ENCODE data around the gene PTPRK. TPM values are rescaled to one million over a fixed set of nuclear protein-coding genes. Genes with fewer than 3 reads are reported as not detected.

The PTPRK gene
- total RNA-seq, 1 experiment from 2014 or later: 89.3 TPM

DNA sequence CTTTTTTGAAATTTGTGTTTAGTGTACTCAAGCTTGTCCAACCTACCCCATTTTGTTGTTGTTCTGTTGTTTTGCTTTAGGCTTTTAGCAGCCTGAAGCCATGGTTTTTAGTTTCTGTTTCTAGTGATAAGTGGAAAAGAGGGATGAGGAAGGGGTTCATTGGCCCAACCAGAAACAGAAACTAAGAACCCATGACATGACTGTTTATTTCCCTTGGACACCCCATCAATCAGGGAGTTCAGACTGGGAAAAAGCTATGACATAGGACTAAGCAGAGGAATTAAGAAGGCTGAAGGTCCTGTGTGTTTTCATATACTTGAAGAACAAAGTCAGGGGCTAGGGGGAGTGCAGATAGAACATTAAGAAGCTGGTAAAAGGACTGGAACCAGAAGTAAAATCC, 425.0 kb downstream of the PTPRK start:
- Histone ChIP-seq H3K27ac (no peak overlapping the region), H4K20me1 (ENCODE audit: insufficient read depth) (no peaks in the 10 kb centered on the region), H3K79me2 (ENCODE audit: low read depth) (no peaks in the 10 kb centered on the region), H3K4me1 (replicated peaks; ENCODE audit: insufficient read depth) (0 out of 2 replicates have a peak, but pooled peaks cover 5% of the 10 kb centered on the region), H3F3A (ENCODE audit: insufficient read depth, low read depth) (no peaks in the 10 kb centered on the region), H2AFZ (no peak overlapping the region), H3K4me3 (no peak overlapping the region), H3K9me3 (ENCODE audit: insufficient read depth, low read depth) (no peaks in the 10 kb centered on the region), H3K27me3 (ENCODE audit: insufficient read depth, low read depth) (no peaks in the 10 kb centered on the region), H3K9me2 (ENCODE audit: insufficient read depth) (0 out of 2 replicates have a peak, but pooled peaks cover 3% of the 10 kb centered on the region), H3K36me3 (ENCODE audit: low read depth) (no peaks in the 10 kb centered on the region), H3K4me2 (no peak overlapping the region)
- POLR2A ChIA-PET (ENCODE audit: unreplicated experiment): no interaction called here
- no peak for DNase-seq
- intact Hi-C loops (cut with micrococcal nuclease; ENCODE audit: unreplicated experiment): no loop called here
- no TSS peak for BruUV-seq (replicated peaks)
- TF ChIP-seq, protein P1, sequence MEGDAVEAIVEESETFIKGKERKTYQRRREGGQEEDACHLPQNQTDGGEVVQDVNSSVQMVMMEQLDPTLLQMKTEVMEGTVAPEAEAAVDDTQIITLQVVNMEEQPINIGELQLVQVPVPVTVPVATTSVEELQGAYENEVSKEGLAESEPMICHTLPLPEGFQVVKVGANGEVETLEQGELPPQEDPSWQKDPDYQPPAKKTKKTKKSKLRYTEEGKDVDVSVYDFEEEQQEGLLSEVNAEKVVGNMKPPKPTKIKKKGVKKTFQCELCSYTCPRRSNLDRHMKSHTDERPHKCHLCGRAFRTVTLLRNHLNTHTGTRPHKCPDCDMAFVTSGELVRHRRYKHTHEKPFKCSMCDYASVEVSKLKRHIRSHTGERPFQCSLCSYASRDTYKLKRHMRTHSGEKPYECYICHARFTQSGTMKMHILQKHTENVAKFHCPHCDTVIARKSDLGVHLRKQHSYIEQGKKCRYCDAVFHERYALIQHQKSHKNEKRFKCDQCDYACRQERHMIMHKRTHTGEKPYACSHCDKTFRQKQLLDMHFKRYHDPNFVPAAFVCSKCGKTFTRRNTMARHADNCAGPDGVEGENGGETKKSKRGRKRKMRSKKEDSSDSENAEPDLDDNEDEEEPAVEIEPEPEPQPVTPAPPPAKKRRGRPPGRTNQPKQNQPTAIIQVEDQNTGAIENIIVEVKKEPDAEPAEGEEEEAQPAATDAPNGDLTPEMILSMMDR (conservative IDR thresholded peaks at IDR 0.05): no peak
- no peak for TF ChIP-seq EZH2 (IDR thresholded peaks at IDR 0.05; ENCODE audit: low read depth)
- CTCF ChIA-PET: no interaction called here

DNA sequence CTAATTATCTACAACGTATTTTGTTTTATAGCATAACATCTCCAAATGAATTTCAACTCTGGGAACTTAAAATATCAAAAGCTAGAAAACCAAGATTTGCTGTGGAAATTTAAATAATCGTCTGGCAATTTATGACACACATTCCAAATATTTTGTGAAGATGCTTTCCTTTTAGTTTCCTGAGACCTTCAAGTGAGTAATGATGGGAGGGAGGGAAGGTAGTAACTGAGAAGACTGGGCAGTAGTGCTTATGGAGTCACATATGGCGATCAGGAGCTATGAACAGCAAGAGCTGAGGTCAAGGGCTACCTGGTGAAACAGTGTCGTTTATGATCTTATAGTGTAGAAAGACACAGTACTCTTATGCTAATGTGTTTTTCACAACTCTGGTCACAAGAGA, 441.4 kb downstream of the PTPRK start:
- POLR2A ChIA-PET (ENCODE audit: unreplicated experiment): no interaction called here
- no peak overlapping the region for H2AFZ ChIP-seq
- no peaks in the 10 kb centered on the region for H4K20me1 ChIP-seq (ENCODE audit: insufficient read depth)
- TF ChIP-seq, protein P1 (conservative IDR thresholded peaks at IDR 0.05): no peak
- TF ChIP-seq EZH2 (IDR thresholded peaks at IDR 0.05; ENCODE audit: low read depth): no peak
- H3K27me3 ChIP-seq (ENCODE audit: insufficient read depth, low read depth): no peaks in the 10 kb centered on the region
- no peak for DNase-seq
- no TSS peak for BruUV-seq (replicated peaks)
- no peak overlapping the region for H3K4me2 ChIP-seq
- peaks cover 22% of the 10 kb centered on the region for H3K36me3 ChIP-seq (ENCODE audit: low read depth)
- intact Hi-C loops (cut with micrococcal nuclease; ENCODE audit: unreplicated experiment): no loop called here
- no peaks in the 10 kb centered on the region for H3K4me1 ChIP-seq (replicated peaks; ENCODE audit: insufficient read depth)
- no peak overlapping the region for H3K4me3 ChIP-seq
- H3K27ac ChIP-seq: no peak overlapping the region
- H3K9me3 ChIP-seq (ENCODE audit: insufficient read depth, low read depth): no peaks in the 10 kb centered on the region
- H3K79me2 ChIP-seq (ENCODE audit: low read depth): no peaks in the 10 kb centered on the region
- CTCF ChIA-PET: no interaction called here
- no peaks in the 10 kb centered on the region for H3F3A ChIP-seq (ENCODE audit: insufficient read depth, low read depth)
- no peaks in the 10 kb centered on the region for H3K9me2 ChIP-seq (ENCODE audit: insufficient read depth)

DNA sequence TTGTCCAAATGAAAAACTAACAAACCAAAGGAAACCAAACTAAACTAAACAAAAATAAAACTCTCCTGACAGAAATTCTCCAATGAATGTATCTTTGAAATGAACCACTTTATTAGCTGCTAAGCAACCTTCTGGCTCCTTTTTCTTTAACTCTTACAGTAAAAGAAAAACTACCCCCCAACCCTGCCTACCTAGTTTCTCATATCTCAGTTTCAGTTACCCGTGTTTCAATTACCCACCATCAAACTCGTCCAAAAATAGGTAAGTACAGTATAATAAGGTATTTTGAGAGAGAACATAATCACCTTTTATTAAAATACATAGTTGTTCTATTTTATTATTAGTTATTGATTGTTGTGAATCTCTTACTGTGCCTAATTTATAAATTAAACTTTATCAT, 442.1 kb downstream of the PTPRK start:
- H3K4me2 ChIP-seq: no peak overlapping the region
- no peaks in the 10 kb centered on the region for H4K20me1 ChIP-seq (ENCODE audit: insufficient read depth)
- DNase-seq: no peak
- H3K4me1 ChIP-seq (replicated peaks; ENCODE audit: insufficient read depth): no peaks in the 10 kb centered on the region
- POLR2A ChIA-PET (ENCODE audit: unreplicated experiment): no interaction called here
- H3F3A ChIP-seq (ENCODE audit: insufficient read depth, low read depth): no peaks in the 10 kb centered on the region
- no peak overlapping the region for H3K27ac ChIP-seq
- no peaks in the 10 kb centered on the region for H3K9me3 ChIP-seq (ENCODE audit: insufficient read depth, low read depth)
- no peak overlapping the region for H3K4me3 ChIP-seq
- no peaks in the 10 kb centered on the region for H3K9me2 ChIP-seq (ENCODE audit: insufficient read depth)
- CTCF ChIA-PET: no interaction called here
- intact Hi-C loops (cut with micrococcal nuclease; ENCODE audit: unreplicated experiment): no loop called here
- no peaks in the 10 kb centered on the region for H3K27me3 ChIP-seq (ENCODE audit: insufficient read depth, low read depth)
- TF ChIP-seq EZH2 (IDR thresholded peaks at IDR 0.05; ENCODE audit: low read depth): no peak
- TF ChIP-seq, protein P1 (conservative IDR thresholded peaks at IDR 0.05): no peak
- no peak overlapping the region for H2AFZ ChIP-seq
- BruUV-seq (replicated peaks): no TSS peak
- H3K36me3 ChIP-seq (ENCODE audit: low read depth): peaks cover 18% of the 10 kb centered on the region
- no peaks in the 10 kb centered on the region for H3K79me2 ChIP-seq (ENCODE audit: low read depth)
